H1 (cell line): ENCODE measurements around the gene SUSD5.

ENCODE experiments used
- ASH2L ChIP-seq: fragments of 200-600, 300-600 bp; sonication (generic); IDR thresholded peaks from one replicate; pipeline ENCODE4 v1.7.1; 2017; ENCODE audit warnings: low read length
- EZH2 ChIP-seq: fragments of 200-600 bp; sonication (generic); IDR thresholded peaks from 2 replicates; pipeline ENCODE4 v1.7.1; 2012; ENCODE audit warnings: low read depth, mild to moderate bottlenecking, moderate library complexity, low read length, inconsistent platforms; ENCODE audit not compliant: severe bottlenecking
- POLR2A ChIP-seq, 2 experiments: IDR thresholded peaks; 1 replicate in 1 of 2; 2 replicates in 1 of 2; pipeline ENCODE4 v1.6.1; 2011; ENCODE audit warnings: low read depth in 2 of 2, low read length in 2 of 2, mild to moderate bottlenecking in 2 of 2; ENCODE audit errors: control extremely low read depth in 1 of 2
- POLR2AphosphoS5 ChIP-seq: IDR thresholded peaks from 2 replicates; pipeline ENCODE4 v1.6.1; 2011; ENCODE audit warnings: low read depth, low read length
- RNF2 ChIP-seq: fragments of 200-900, 300-1000 bp; sonication (generic); IDR thresholded peaks from 2 replicates; pipeline ENCODE4 v1.7.1; 2016; ENCODE audit warnings: borderline replicate concordance, low read depth, mild to moderate bottlenecking, antibody characterized with exemption, low read length; ENCODE audit not compliant: poor library complexity, severe bottlenecking; ENCODE audit errors: missing control alignments
- SIX5 ChIP-seq: IDR thresholded peaks from 2 replicates; pipeline ENCODE4 v1.6.1; 2011; ENCODE audit warnings: mild to moderate bottlenecking, low read depth, low read length
- TAF7 ChIP-seq: optimal IDR thresholded peaks from 2 replicates; pipeline ENCODE3; 2011; ENCODE audit warnings: low read depth, mild to moderate bottlenecking, inconsistent platforms, low read length, moderate library complexity, borderline replicate concordance
- TEAD4 ChIP-seq: IDR thresholded peaks from 2 replicates; pipeline ENCODE4 v1.6.1; 2012; ENCODE audit warnings: low read depth, low read length, inconsistent platforms, mixed read lengths
- TF ChIP-seq, protein P1 (sequence below), 3 experiments: IDR thresholded peaks; 1 replicate in 2 of 3; 2 replicates in 1 of 3; pipeline versions ENCODE4 v1.5.1 to v1.6.1; 2011; ENCODE audit warnings: low read length in 3 of 3, mild to moderate bottlenecking in 3 of 3, inconsistent platforms in 2 of 3, low read depth in 1 of 3, moderate library complexity in 1 of 3; ENCODE audit not compliant: insufficient read depth in 1 of 3; ENCODE audit errors: control extremely low read depth in 1 of 3

DNA sequence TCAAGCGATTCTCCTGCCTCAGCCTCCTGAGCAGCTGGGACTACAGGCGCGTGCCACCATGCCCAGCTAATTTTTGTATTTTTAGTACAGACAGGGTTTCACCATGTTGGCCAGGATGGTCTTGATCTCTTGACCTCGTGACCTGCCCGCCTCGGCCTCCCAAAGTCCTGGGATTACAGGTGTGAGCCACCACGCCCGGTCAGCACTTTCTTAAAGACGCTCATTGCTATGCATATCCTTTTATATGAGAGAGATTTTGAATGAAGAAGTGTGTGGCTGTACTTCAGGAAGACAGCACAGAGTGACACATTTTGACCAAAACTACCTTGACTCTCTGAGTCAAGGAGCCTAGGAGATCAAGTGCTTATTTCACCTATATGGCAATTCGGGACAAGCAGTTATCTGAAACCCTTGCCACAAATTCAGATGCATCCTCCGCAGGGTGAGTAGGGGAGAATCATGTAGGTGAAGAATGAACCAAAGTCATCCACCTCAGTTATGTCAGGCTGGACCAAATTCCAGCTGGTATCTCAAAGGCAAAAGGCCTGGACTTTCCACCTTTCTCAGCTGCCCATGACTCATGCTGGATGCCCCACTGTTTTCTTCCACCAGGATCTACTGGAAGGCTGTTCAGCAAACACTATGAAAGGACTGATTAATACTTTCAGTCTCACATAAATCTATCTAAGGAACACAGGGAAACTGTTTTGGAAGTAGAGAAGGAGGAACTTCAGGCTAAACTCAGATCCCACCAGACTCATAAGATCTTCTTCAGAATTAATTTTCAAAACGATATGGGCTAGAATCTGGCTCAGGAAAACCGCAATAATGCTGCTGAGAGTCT lies 31.9 kb downstream of the SUSD5 start:
- TF ChIP-seq TAF7 (no peak), TEAD4 (no peak), POLR2AphosphoS5 (no peak), ASH2L (no peak), EZH2 (no peak), RNF2 (no peak), POLR2A (IDR thresholded peaks at IDR 0.05; ENCODE audit: control extremely low read depth in 1 of 2, low read depth in 2 of 2, low read length in 2 of 2) (no peak), SIX5 (no peak)
- TF ChIP-seq, protein P1, sequence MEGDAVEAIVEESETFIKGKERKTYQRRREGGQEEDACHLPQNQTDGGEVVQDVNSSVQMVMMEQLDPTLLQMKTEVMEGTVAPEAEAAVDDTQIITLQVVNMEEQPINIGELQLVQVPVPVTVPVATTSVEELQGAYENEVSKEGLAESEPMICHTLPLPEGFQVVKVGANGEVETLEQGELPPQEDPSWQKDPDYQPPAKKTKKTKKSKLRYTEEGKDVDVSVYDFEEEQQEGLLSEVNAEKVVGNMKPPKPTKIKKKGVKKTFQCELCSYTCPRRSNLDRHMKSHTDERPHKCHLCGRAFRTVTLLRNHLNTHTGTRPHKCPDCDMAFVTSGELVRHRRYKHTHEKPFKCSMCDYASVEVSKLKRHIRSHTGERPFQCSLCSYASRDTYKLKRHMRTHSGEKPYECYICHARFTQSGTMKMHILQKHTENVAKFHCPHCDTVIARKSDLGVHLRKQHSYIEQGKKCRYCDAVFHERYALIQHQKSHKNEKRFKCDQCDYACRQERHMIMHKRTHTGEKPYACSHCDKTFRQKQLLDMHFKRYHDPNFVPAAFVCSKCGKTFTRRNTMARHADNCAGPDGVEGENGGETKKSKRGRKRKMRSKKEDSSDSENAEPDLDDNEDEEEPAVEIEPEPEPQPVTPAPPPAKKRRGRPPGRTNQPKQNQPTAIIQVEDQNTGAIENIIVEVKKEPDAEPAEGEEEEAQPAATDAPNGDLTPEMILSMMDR (IDR thresholded peaks at IDR 0.05; ENCODE audit: control extremely low read depth in 1 of 3, insufficient read depth in 1 of 3, low read depth in 1 of 3, low read length in 3 of 3), result no peak
